Right renal cortex interstitium (tissue), 3 donors: ENCODE data around the gene PLEKHD1. TPM values are rescaled to one million over a fixed set of nuclear protein-coding genes. Genes with fewer than 3 reads are reported as not detected.
"Not testable (repeated sequence)": the region's sequence is repeated elsewhere in the genome, so short reads cannot be mapped to it uniquely, and the experiment has no call there.

ENCODE experiments used
- DNase-seq, 3 donors: peaks; one replicate each; pipeline ENCODE4 v3.0.0-alpha.2; 2013; ENCODE audit warnings: low read depth in 3 of 3, low spot score in 2 of 3
- polyA plus RNA-seq, 3 donors: library from polyadenylated mRNA; unstranded; fragments of 120-200 nt; gene quantifications; one replicate each; pipeline ENCODE4 v1.2.1, GENCODE V29; 2013; ENCODE audit not compliant: insufficient read length in 3 of 3

Gene PLEKHD1
- polyA plus RNA-seq, 3 donors: 3.9 to 5.7 (median 3.9) TPM

- no peak for DNase-seq
Measured at GRCh38 chr14:69480136-69480535, 4.4 kb upstream of the PLEKHD1 start.

- DNase-seq: no peak
Measured at GRCh38 chr14:69481815-69482568, 2.5 kb upstream of the PLEKHD1 start.

- peak in 1 of 3 donors; percentile 50 for DNase-seq
Measured at GRCh38 chr14:69483765-69484443, 624 bp upstream of the PLEKHD1 start.

GRCh38 chr14:69485315-69485660 is 760 bp downstream of the PLEKHD1 start:
- no peak for DNase-seq

GRCh38 chr14:69485701-69486100 is 1.2 kb downstream of the PLEKHD1 start:
- no peak for DNase-seq

- no peak for DNase-seq
Measured at GRCh38 chr14:69487226-69487625, 2.7 kb downstream of the PLEKHD1 start.

GRCh38 chr14:69487771-69488170 is 3.2 kb downstream of the PLEKHD1 start:
- DNase-seq: no peak

GRCh38 chr14:69489495-69489894 is 5.0 kb downstream of the PLEKHD1 start:
- DNase-seq: no peak

GRCh38 chr14:69490219-69490918 is 5.8 kb downstream of the PLEKHD1 start:
- DNase-seq: no peak

GRCh38 chr14:69491193-69491592 is 6.7 kb downstream of the PLEKHD1 start:
- DNase-seq: no peak

- no peak for DNase-seq
Measured at GRCh38 chr14:69493038-69493437, 8.5 kb downstream of the PLEKHD1 start.

- DNase-seq: no peak
Measured at GRCh38 chr14:69493791-69494190, 9.3 kb downstream of the PLEKHD1 start.

GRCh38 chr14:69495341-69495921 is 10.9 kb downstream of the PLEKHD1 start:
- DNase-seq: no peak

GRCh38 chr14:69497866-69498265 is 13.3 kb downstream of the PLEKHD1 start:
- DNase-seq: not testable (repeated sequence)

GRCh38 chr14:69498286-69498685 is 13.8 kb downstream of the PLEKHD1 start:
- not testable (repeated sequence) for DNase-seq

GRCh38 chr14:69499436-69499835 is 14.9 kb downstream of the PLEKHD1 start:
- DNase-seq: no peak

- no peak for DNase-seq
Measured at GRCh38 chr14:69500096-69500495, 15.6 kb downstream of the PLEKHD1 start.

- no peak for DNase-seq
Measured at GRCh38 chr14:69500736-69501135, 16.2 kb downstream of the PLEKHD1 start.

- DNase-seq: no peak
Measured at GRCh38 chr14:69501423-69501838, 16.9 kb downstream of the PLEKHD1 start.

GRCh38 chr14:69504775-69505174 is 20.2 kb downstream of the PLEKHD1 start:
- DNase-seq: no peak
